Activated T-helper 17 cell treated with anti-CD3 and anti-CD28 coated beads, Interleukin-2, amount 50 U/mL, for 72 hours (primary cell): ENCODE results near the gene NBDY. TPM values are rescaled to one million over a fixed set of nuclear protein-coding genes. Genes with fewer than 3 reads are reported as not detected.
"Not testable (repeated sequence)": the region's sequence is repeated elsewhere in the genome, so short reads cannot be mapped to it uniquely, and the experiment has no call there.

Experiments used
- ATAC-seq: fragments of 150-1000 bp; cut with Tn5 transposase; replicated peaks from 2 replicates; pipeline ENCODE4 v1.10.0; 2021; ENCODE audit warnings: mild to moderate bottlenecking, moderate library complexity
- H3K27ac Mint-ChIP-seq: one replicate; pipeline ENCODE4 v1.8.0; 2022; ENCODE audit warnings: mixed read lengths
- H3K27me3 Mint-ChIP-seq: one replicate; pipeline ENCODE4 v1.8.0; 2022; ENCODE audit warnings: mixed read lengths
- H3K36me3 Mint-ChIP-seq: one replicate; pipeline ENCODE4 v1.8.0; 2022; ENCODE audit warnings: low read depth, mild to moderate bottlenecking, mixed read lengths
- H3K4me1 Mint-ChIP-seq: one replicate; pipeline ENCODE4 v1.8.0; 2022; ENCODE audit warnings: mixed read lengths
- H3K4me3 Mint-ChIP-seq: one replicate; pipeline ENCODE4 v1.8.0; 2022; ENCODE audit warnings: mild to moderate bottlenecking, mixed read lengths
- H3K9me3 Mint-ChIP-seq: one replicate; pipeline ENCODE4 v1.8.0; 2022; ENCODE audit warnings: mixed read lengths
- total RNA-seq, 2 donors: library from RNA; stranded (reverse); gene quantifications; one replicate each; pipeline ENCODE4 v1.2.3, GENCODE V29; 2022

The NBDY gene
- total RNA-seq, 2 donors from 2014 or later = 33.6 to 46.0 TPM

- ATAC-seq = no peak
- Mint-ChIP-seq H3K36me3 (peaks cover 26% of the 10 kb centered on the region), H3K9me3 (no peaks in the 10 kb centered on the region), H3K27ac (no peak overlapping the region), H3K27me3 (no peaks in the 10 kb centered on the region), H3K4me3 (no peak overlapping the region), H3K4me1 (peaks cover 42% of the 10 kb centered on the region)
Observed at GRCh38 chrX:56798339-56798711, 69.3 kb downstream of the NBDY start.

DNA sequence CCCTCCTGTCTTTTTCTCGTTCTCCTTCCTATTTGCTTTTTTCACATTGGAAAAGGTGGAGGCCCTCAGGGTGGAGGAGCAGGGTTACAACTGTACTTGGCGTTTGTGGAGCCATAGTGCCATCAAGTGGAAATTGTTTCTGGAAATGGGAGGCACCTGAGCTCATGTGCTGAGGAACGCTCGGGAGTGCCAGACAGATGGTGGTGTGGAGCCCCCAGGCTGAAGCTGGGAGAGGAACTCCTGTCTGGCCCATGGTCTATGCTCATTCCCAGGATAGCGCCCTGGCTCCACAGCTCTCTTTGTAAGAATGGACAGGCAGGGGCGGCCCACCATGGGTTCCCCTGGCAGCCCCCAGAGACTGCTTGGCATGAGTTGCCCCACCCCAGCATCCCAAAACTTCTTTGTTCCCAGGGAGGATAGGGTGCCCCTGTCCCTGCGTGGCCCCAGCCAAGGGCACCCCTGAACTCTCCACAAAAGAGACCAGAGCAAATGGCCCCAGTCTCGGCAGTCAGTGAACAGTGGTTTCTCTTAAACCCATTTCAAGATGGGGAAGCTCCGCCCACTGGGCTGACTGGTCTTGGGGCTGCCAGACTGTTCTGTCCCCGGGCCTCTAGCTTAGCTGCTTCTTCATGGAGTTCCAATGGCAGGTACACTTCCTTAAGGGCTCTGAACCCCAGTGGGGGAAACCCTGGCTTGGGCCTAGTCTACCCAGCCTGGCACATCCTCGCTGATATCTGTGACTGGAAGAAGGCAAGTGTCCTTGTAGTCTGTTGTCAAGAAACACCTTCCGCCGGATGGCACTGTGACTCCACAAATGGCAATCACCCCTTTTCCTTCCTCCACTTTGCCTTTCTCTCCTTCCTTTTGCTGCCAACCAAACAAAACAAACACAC is 70.1 kb downstream of the NBDY start:
- H3K9me3 Mint-ChIP-seq = no peaks in the 10 kb centered on the region
- H3K27ac Mint-ChIP-seq = peak overlapping the region; percentile 90
- H3K4me1 Mint-ChIP-seq = peaks cover 42% of the 10 kb centered on the region
- no peak for ATAC-seq
- no peak overlapping the region for H3K4me3 Mint-ChIP-seq
- no peaks in the 10 kb centered on the region for H3K27me3 Mint-ChIP-seq
- peaks cover 26% of the 10 kb centered on the region for H3K36me3 Mint-ChIP-seq

DNA sequence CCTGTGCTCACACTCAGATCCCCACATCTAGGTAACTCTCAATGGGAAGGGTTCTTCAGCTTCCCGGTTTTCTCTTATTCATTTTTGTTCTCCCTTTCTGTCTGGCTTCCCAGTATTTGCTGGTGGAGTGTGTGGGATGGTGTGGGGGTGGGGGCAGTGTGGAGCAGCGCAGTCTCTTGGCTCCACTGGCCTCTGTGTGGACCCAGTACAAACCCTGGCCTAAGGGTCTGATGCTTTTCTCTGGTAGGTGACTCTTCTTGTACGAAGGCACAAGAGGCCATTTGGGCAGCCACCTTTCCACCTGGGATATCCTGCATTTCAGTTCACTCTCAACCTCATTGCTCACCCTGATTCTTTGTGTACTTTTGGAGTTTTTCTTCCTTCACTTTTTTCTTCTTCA is 71.3 kb downstream of the NBDY start:
- Mint-ChIP-seq H3K9me3 (no peaks in the 10 kb centered on the region), H3K36me3 (peaks cover 26% of the 10 kb centered on the region), H3K4me1 (peaks cover 42% of the 10 kb centered on the region), H3K27ac (peak overlapping the region; percentile 90), H3K27me3 (no peaks in the 10 kb centered on the region), H3K4me3 (peak overlapping the region; percentile 72)
- no peak for ATAC-seq

DNA sequence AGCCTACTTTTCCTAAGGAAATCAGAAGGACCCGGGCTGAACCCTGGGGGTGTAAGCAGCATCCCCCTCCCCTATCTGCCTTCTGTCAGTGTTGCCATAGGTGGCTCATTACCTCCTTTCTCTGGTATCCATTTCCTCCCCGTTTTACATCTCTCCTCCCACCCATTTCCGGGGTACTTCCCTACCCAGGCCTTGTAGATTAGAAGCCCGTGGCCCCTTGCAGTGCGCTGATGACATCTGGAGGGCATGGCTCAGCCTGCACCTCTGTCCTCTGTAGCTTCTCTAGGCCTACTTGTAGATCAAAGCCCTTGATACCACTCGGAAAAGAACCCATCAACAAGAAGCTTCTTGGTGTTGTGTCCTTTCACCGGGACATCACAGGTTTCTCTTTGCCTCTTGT is 71.8 kb downstream of the NBDY start:
- ATAC-seq = peak; percentile 89
- peak overlapping the region; percentile 72 for H3K4me3 Mint-ChIP-seq
- H3K27me3 Mint-ChIP-seq = no peaks in the 10 kb centered on the region
- peaks cover 42% of the 10 kb centered on the region for H3K4me1 Mint-ChIP-seq
- peaks cover 26% of the 10 kb centered on the region for H3K36me3 Mint-ChIP-seq
- peak overlapping the region; percentile 90 for H3K27ac Mint-ChIP-seq
- H3K9me3 Mint-ChIP-seq = no peaks in the 10 kb centered on the region

DNA sequence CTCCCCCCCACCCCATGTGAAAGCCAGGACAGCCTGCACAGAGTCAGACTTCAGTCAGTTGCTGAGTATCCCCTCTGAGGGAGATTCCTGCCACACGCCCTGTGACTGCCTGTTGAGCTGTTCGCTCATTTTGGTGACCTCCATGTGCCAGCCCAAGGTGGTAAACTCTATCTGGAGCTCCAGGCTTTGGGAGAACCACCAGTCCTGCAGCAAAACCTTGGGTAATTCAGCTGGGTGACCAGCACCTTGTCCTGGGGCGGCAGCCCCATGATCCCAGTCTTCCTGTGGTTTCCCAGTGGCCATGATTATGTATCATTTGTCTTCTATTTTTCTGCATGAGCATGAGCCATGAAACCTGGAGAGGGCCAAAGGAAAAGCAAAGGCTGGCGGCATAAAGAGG is 73.4 kb downstream of the NBDY start:
- Mint-ChIP-seq H3K4me3 (no peak overlapping the region), H3K27ac (no peak overlapping the region), H3K4me1 (peaks cover 30% of the 10 kb centered on the region), H3K9me3 (no peaks in the 10 kb centered on the region), H3K27me3 (no peaks in the 10 kb centered on the region), H3K36me3 (peaks cover 26% of the 10 kb centered on the region)
- no peak for ATAC-seq

DNA sequence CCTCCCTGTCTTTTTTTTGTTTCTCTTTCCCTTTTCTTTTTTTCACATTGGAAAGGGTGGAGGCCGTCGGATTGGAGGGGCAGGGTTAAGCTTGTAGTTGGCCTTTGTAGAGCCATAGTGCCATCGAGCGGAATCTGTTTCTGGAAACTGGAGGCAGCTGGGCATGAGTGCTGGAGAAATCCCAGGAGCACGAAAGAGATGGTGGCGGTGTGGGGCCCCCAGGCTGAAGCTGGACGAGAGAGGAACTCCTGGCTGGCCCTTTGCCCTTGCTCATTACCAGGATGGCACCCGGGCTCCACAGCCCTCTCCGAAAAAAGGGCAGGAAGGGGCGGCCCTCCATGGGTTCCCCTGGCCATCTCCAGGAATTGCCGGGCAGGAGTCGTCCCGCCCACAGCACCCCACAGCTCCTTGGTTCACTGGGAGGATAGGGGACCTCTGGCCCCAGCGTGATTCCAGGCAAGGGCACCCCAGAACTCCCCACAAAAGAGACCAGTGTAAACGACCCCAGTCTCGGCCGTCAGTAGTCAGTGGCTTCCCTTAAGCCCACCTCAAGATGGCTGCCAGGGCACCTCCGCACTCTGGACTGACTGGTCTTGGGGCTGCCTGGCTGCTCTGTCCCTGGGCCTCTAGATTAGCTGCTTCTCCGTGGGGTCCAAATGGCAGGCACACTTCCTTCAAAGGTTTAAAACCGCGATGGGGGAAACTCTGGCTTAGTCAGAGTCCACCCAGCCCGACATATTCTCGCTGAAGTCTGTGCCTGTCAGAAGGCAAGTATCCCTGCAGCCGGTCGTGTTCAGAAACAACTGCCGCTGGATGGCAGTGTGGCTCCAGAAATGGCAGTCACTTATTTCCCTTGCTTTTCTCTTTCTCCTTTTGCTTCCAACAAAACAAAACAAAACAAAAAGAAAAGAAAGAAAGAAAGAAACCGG is 74.1 kb downstream of the NBDY start:
- peak; percentile 28 for ATAC-seq
- Mint-ChIP-seq H3K4me1 (peaks cover 25% of the 10 kb centered on the region), H3K9me3 (no peaks in the 10 kb centered on the region), H3K27ac (no peak overlapping the region), H3K36me3 (peaks cover 26% of the 10 kb centered on the region), H3K4me3 (no peak overlapping the region), H3K27me3 (no peaks in the 10 kb centered on the region)

GRCh38 chrX:56803850-56804681 is 75.0 kb downstream of the NBDY start:
- no peaks in the 10 kb centered on the region for H3K27me3 Mint-ChIP-seq
- H3K27ac Mint-ChIP-seq = no peak overlapping the region
- no peak for ATAC-seq
- H3K9me3 Mint-ChIP-seq = no peaks in the 10 kb centered on the region
- peaks cover 26% of the 10 kb centered on the region for H3K36me3 Mint-ChIP-seq
- H3K4me1 Mint-ChIP-seq = peaks cover 29% of the 10 kb centered on the region
- no peak overlapping the region for H3K4me3 Mint-ChIP-seq

GRCh38 chrX:56804867-56805266 is 75.8 kb downstream of the NBDY start:
- no peaks in the 10 kb centered on the region for H3K27me3 Mint-ChIP-seq
- peaks cover 20% of the 10 kb centered on the region for H3K36me3 Mint-ChIP-seq
- no peak overlapping the region for H3K4me3 Mint-ChIP-seq
- no peak overlapping the region for H3K27ac Mint-ChIP-seq
- H3K4me1 Mint-ChIP-seq = peaks cover 30% of the 10 kb centered on the region
- H3K9me3 Mint-ChIP-seq = no peaks in the 10 kb centered on the region
- ATAC-seq = no peak

DNA sequence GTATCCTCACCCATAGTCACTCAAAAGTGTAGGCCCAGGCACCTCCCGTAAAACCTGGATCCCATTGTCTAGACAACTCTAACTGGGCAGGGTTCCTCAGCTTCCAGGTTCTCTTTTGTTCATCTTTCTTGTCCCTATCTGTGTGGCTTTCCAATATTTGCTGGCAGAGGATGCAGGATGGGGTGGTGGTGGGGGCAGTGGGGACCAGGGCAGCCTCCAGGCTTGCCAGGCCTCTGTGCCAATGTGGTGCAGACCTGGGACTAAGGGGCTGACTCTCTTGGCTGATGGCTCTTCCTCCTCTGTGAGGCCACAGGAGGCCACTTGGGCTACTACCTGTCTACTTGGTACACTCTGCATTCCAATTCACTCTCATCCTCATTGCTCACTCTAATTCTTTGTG is 76.4 kb downstream of the NBDY start:
- peaks cover 30% of the 10 kb centered on the region for H3K4me1 Mint-ChIP-seq
- peaks cover 15% of the 10 kb centered on the region for H3K36me3 Mint-ChIP-seq
- H3K4me3 Mint-ChIP-seq = no peak overlapping the region
- H3K27ac Mint-ChIP-seq = no peak overlapping the region
- no peaks in the 10 kb centered on the region for H3K27me3 Mint-ChIP-seq
- no peaks in the 10 kb centered on the region for H3K9me3 Mint-ChIP-seq
- ATAC-seq = no peak

- not testable (repeated sequence) for H3K27ac Mint-ChIP-seq, H3K36me3 Mint-ChIP-seq, H3K9me3 Mint-ChIP-seq, H3K4me3 Mint-ChIP-seq, H3K27me3 Mint-ChIP-seq, ATAC-seq
- H3K4me1 Mint-ChIP-seq = peaks cover 25% of the 10 kb centered on the region
Observed at GRCh38 chrX:56806176-56806575, 77.1 kb downstream of the NBDY start.

- Mint-ChIP-seq H3K9me3 (no peaks in the 10 kb centered on the region), H3K36me3 (peaks cover 12% of the 10 kb centered on the region), H3K4me3 (no peak overlapping the region), H3K4me1 (peaks cover 30% of the 10 kb centered on the region), H3K27me3 (no peaks in the 10 kb centered on the region), H3K27ac (no peak overlapping the region)
- ATAC-seq = no peak
Observed at GRCh38 chrX:56811599-56811998, 82.6 kb downstream of the NBDY start.

DNA sequence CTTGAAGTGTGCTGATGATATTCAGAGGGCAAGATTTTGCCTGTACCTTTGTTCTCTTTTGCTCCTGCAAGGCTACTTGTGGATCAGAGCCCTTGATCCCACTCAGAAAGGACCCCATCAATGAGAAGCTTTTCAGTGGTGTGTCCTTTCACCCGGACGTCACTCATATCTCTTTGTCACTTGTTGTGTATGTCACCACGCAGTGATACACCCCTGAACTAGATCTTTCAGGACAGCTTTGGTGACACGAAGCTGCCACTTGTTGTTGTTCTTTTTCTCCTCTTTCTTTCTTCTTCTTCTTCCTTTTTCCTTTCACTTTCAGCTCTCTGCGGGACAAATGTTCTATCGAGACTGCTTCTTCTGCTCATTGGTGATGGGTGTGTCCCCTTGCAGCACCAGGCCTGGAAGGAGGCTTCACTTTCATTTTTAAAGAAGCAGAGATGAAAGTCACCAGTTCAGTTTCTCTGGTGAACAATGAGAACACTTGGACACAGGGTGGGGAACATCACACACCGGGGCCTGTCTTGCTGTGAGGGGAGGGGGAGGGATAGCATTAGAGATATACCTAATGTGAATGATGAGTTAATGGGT is 83.6 kb downstream of the NBDY start:
- peaks cover 30% of the 10 kb centered on the region for H3K4me1 Mint-ChIP-seq
- peaks cover 17% of the 10 kb centered on the region for H3K36me3 Mint-ChIP-seq
- H3K27me3 Mint-ChIP-seq = no peaks in the 10 kb centered on the region
- peak; percentile 76 for ATAC-seq
- peak overlapping the region; percentile 94 for H3K27ac Mint-ChIP-seq
- no peaks in the 10 kb centered on the region for H3K9me3 Mint-ChIP-seq
- peak overlapping the region; percentile 87 for H3K4me3 Mint-ChIP-seq

GRCh38 chrX:56813318-56813837 is 84.3 kb downstream of the NBDY start:
- Mint-ChIP-seq H3K27me3 (no peaks in the 10 kb centered on the region), H3K4me3 (peak overlapping the region; percentile 87), H3K36me3 (peaks cover 17% of the 10 kb centered on the region), H3K4me1 (peaks cover 30% of the 10 kb centered on the region), H3K27ac (peak overlapping the region; percentile 94), H3K9me3 (no peaks in the 10 kb centered on the region)
- ATAC-seq = peak; percentile 83
